Transverse colon (tissue), 4 donors: ENCODE measurements around the gene B9D1. TPM values are rescaled to one million over a fixed set of nuclear protein-coding genes. Genes with fewer than 3 reads are reported as not detected.

ENCODE experiments used
- DNase-seq: peaks from one replicate; pipeline ENCODE4 v3.0.0-alpha.2; 2019
- H3K27ac ChIP-seq, 4 donors: fragments of 200-600 bp; sonication (generic); 2 replicates each; pipeline ENCODE4 v1.5.1; 2016 to 2018; ENCODE audit warnings: inconsistent platforms in 4 of 4
- H3K27me3 ChIP-seq: fragments of 200-600 bp; sonication (generic); 2 replicates; pipeline ENCODE4 v1.5.1; 2017; ENCODE audit warnings: inconsistent platforms
- H3K36me3 ChIP-seq, 4 donors: fragments of 200-600 bp; sonication (generic); 2 replicates each; pipeline ENCODE4 v1.5.1; 2017 to 2019; ENCODE audit warnings: inconsistent platforms in 4 of 4
- H3K4me1 ChIP-seq, 4 donors: fragments of 200-600 bp; sonication (generic); 2 replicates each; pipeline ENCODE4 v1.5.1; 2017 to 2020; ENCODE audit warnings: inconsistent platforms in 4 of 4
- H3K4me3 ChIP-seq, 4 donors: fragments of 200-600 bp; sonication (generic); 1 replicate in 1 of 4; 2 replicates in 3 of 4; pipeline versions ENCODE4 v1.5.1 to v1.6.1; 2017 to 2019; ENCODE audit warnings: inconsistent platforms in 4 of 4
- H3K9me3 ChIP-seq, 2 donors: fragments of 200-600 bp; sonication (generic); 2 replicates each; pipeline ENCODE4 v1.5.1; 2017 to 2019; ENCODE audit warnings: inconsistent platforms in 2 of 2
- CTCF ChIP-seq, 5 experiments: fragments of 200-600 bp in 3 of 5; fragments of 450-650 bp in 2 of 5; sonication (generic) in 3 of 5; IDR thresholded peaks; 1 replicate in 2 of 5; 2 replicates in 3 of 5; pipeline ENCODE4 v1.5.1; 2016 to 2017; ENCODE audit warnings: antibody characterized with exemption in 5 of 5, inconsistent platforms in 3 of 5, mild to moderate bottlenecking in 2 of 5, moderate library complexity in 1 of 5
- EP300 ChIP-seq: sonication (generic); formaldehyde crosslinking; IDR thresholded peaks from one replicate; pipeline ENCODE4 v1.6.1; 2017; ENCODE audit warnings: antibody characterized with exemption, low read depth
- POLR2A ChIP-seq: fragments of 450-650 bp; IDR thresholded peaks from one replicate; pipeline ENCODE4 v1.6.1; 2016; ENCODE audit warnings: antibody characterized with exemption, mild to moderate bottlenecking, moderate library complexity
- POLR2AphosphoS5 ChIP-seq, 3 donors: sonication (generic); formaldehyde crosslinking; IDR thresholded peaks; one replicate each; pipeline ENCODE4 v1.6.1; 2016; ENCODE audit warnings: antibody characterized with exemption in 3 of 3
- WGBS, 2 donors: methylation state at CpG; one replicate each; pipeline ENCODE4 v1.1.5; 2018; ENCODE audit warnings: low coverage in 1 of 2; 5-methylcytosine and 5-hydroxymethylcytosine counted together
- in situ Hi-C, 4 donors: fragments of 200-750 bp; cut with MboI; loops; one replicate each; pipeline versions ENCODE4 v1.15.0 to v1.15.1; 2017; ENCODE audit warnings: low sequenced_read_pairs in 3 of 4, low pct_ligation_motif_present in 1 of 4, low pct_unique_long_range_greater_than_20kb in 1 of 4
- intact Hi-C: fragments of 100-400 bp; cut with DNase I; formaldehyde crosslinking; loops from one replicate; pipeline ENCODE4 v1.15.1; 2023; ENCODE audit warnings: low total_unique reads
- total RNA-seq, 4 donors: library from RNA; depleted of rRNA; stranded (reverse); fragments of >200 nt; gene quantifications; one replicate each; pipeline ENCODE4 v1.1.0, GENCODE V29; 2016

Gene B9D1
- total RNA-seq, 4 donors from 2014 or later, result 6.0 to 17.6 (median 9.5) TPM

- Histone ChIP-seq H3K27me3 (no peaks in the 10 kb centered on the region), H3K4me1 (peaks cover 27 to 74% (median 41%) of the 10 kb centered on the region in 4 donors), H3K4me3 (no peak overlapping the region), H3K36me3 (no peaks in the 10 kb centered on the region), H3K9me3 (no peaks in the 10 kb centered on the region), H3K27ac (no peak overlapping the region)
- intact Hi-C loops, result no loop called here
- in situ Hi-C loops, result no loop called here
- DNase-seq, result no peak
- 96% methylated on average over 7 of the region's 7 CpGs; no CpG with 5 or more reads in 1 of the 2 donors for WGBS, 2 donors
- TF ChIP-seq EP300 (no peak), CTCF (IDR thresholded peaks at IDR 0.05) (no peak), POLR2AphosphoS5 (IDR thresholded peaks at IDR 0.05) (no peak), POLR2A (no peak)
Observed at GRCh38 chr17:19299866-19300265, 62.7 kb downstream of the B9D1 start.

- Histone ChIP-seq H3K27me3 (no peaks in the 10 kb centered on the region), H3K4me3 (no peak overlapping the region), H3K36me3 (no peaks in the 10 kb centered on the region), H3K9me3 (no peaks in the 10 kb centered on the region), H3K4me1 (peaks cover 23 to 68% (median 35%) of the 10 kb centered on the region in 4 donors), H3K27ac (peak overlapping the region in 2 of 4 donors; percentile 3 to 25)
- TF ChIP-seq POLR2AphosphoS5 (IDR thresholded peaks at IDR 0.05), result no peak
- no peak for TF ChIP-seq CTCF (IDR thresholded peaks at IDR 0.05)
- no peak for DNase-seq
- 76 to 84% methylated on average over 4 of the region's 4 CpGs for WGBS, 2 donors
- intact Hi-C loops (no loop called here), in situ Hi-C loops (no loop called here)
Observed at GRCh38 chr17:19299214-19299747, 63.2 kb downstream of the B9D1 start.

- H3K27me3 ChIP-seq, result no peaks in the 10 kb centered on the region
- 67 to 81% methylated on average over 3 to 6 of the region's 6 CpGs for WGBS, 2 donors
- no peak overlapping the region for H3K4me3 ChIP-seq
- DNase-seq, result no peak
- H3K9me3 ChIP-seq, result no peaks in the 10 kb centered on the region
- H3K27ac ChIP-seq, result peak overlapping the region in 2 of 4 donors; percentile 3 to 25
- H3K36me3 ChIP-seq, result no peaks in the 10 kb centered on the region
- intact Hi-C loops (no loop called here), in situ Hi-C loops (no loop called here)
- TF ChIP-seq POLR2A, result no peak
- no peak for TF ChIP-seq EP300
- no peak for TF ChIP-seq POLR2AphosphoS5 (IDR thresholded peaks at IDR 0.05)
- no peak for TF ChIP-seq CTCF (IDR thresholded peaks at IDR 0.05)
- H3K4me1 ChIP-seq, result peaks cover 17 to 62% (median 29%) of the 10 kb centered on the region in 4 donors
Observed at GRCh38 chr17:19298569-19299213, 63.8 kb downstream of the B9D1 start.

GRCh38 chr17:19296786-19297778, 65.4 kb downstream of the B9D1 start:
- in situ Hi-C loops (no loop called here), intact Hi-C loops (no loop called here)
- Histone ChIP-seq H3K4me1 (peaks cover 15 to 49% (median 18%) of the 10 kb centered on the region in 4 donors), H3K27me3 (no peaks in the 10 kb centered on the region), H3K27ac (no peak overlapping the region), H3K36me3 (no peaks in the 10 kb centered on the region), H3K9me3 (no peaks in the 10 kb centered on the region), H3K4me3 (no peak overlapping the region)
- 65 to 73% methylated on average over 4 to 11 of the region's 11 CpGs for WGBS, 2 donors
- no peak for DNase-seq
- TF ChIP-seq CTCF (IDR thresholded peaks at IDR 0.05) (no peak), POLR2AphosphoS5 (IDR thresholded peaks at IDR 0.05) (no peak), EP300 (no peak)
